ENCODE measurements around the gene KDM4B. TPM values are rescaled to one million over a fixed set of nuclear protein-coding genes. Genes with fewer than 3 reads are reported as not detected.
"Not testable (repeated sequence)": the region's sequence is repeated elsewhere in the genome, so short reads cannot be mapped to it uniquely, and the experiment has no call there.

The KDM4B gene
- total RNA-seq, 4 donors from 2014 or later, result 14.0 to 39.9 (median 19.5) TPM

GRCh38 chr19:5189318-5189607, 220.3 kb downstream of the KDM4B start:
- 43 to 51% methylated on average over 6 of the region's 6 CpGs for WGBS, 2 donors
- intact Hi-C loops (cut with DNase I), result no loop called here
- H3K27ac ChIP-seq, result no peak overlapping the region
- no peak for DNase-seq
- no peaks in the 10 kb centered on the region for H3K36me3 ChIP-seq
- no peaks in the 10 kb centered on the region for H3K9me3 ChIP-seq
- no peak overlapping the region for H3K4me3 ChIP-seq
- no peaks in the 10 kb centered on the region for H3K4me1 ChIP-seq
- no peaks in the 10 kb centered on the region for H3K27me3 ChIP-seq
- TF ChIP-seq CTCF (IDR thresholded peaks at IDR 0.05) (no peak), POLR2A (IDR thresholded peaks at IDR 0.05) (no peak)

GRCh38 chr19:5191091-5191490, 222.2 kb downstream of the KDM4B start:
- TF ChIP-seq CTCF (IDR thresholded peaks at IDR 0.05) (no peak), POLR2A (IDR thresholded peaks at IDR 0.05) (no peak)
- Histone ChIP-seq H3K4me1 (no peaks in the 10 kb centered on the region), H3K27ac (no peak overlapping the region), H3K27me3 (no peaks in the 10 kb centered on the region), H3K9me3 (no peaks in the 10 kb centered on the region), H3K36me3 (no peaks in the 10 kb centered on the region), H3K4me3 (no peak overlapping the region)
- WGBS, 2 donors, result 82 to 85% methylated on average over 5 of the region's 5 CpGs
- intact Hi-C loops (cut with DNase I), result no loop called here
- no peak for DNase-seq

- DNase-seq, result no peak
- intact Hi-C loops (cut with DNase I), result no loop called here
- H3K4me3 ChIP-seq, result no peak overlapping the region
- TF ChIP-seq POLR2A (IDR thresholded peaks at IDR 0.05) (no peak), CTCF (IDR thresholded peaks at IDR 0.05) (no peak)
- H3K36me3 ChIP-seq, result no peaks in the 10 kb centered on the region
- H3K4me1 ChIP-seq, result no peaks in the 10 kb centered on the region
- WGBS, 2 donors, result 82 to 83% methylated on average over 2 to 4 of the region's 5 CpGs
- no peaks in the 10 kb centered on the region for H3K9me3 ChIP-seq
- H3K27ac ChIP-seq, result no peak overlapping the region
- no peaks in the 10 kb centered on the region for H3K27me3 ChIP-seq
Observed at GRCh38 chr19:5192568-5192967, 223.7 kb downstream of the KDM4B start.

DNA sequence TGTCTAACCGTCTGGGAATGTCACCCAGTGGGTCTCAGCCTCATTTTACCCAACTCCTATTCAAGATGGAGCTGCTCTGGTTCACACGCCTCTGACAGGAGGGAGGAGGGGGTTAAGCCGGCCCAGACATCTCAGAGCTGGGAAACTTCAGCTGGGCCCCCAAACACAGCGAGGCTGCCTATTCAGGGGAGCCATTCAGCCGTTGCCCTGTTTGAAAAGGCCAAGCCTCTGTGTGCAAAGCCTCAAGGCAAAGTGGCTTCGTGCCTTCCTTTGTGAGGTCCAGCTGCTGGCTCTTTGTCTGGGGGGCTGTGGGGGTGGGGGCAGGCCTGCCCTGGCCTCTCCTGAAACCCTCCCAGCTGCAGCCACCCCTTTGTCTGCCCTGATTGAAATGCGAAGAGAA, 224.3 kb downstream of the KDM4B start:
- TF ChIP-seq CTCF (IDR thresholded peaks at IDR 0.05) (no peak), POLR2A (IDR thresholded peaks at IDR 0.05) (no peak)
- H3K36me3 ChIP-seq, result no peaks in the 10 kb centered on the region
- DNase-seq, result no peak
- no peaks in the 10 kb centered on the region for H3K4me1 ChIP-seq
- no peaks in the 10 kb centered on the region for H3K9me3 ChIP-seq
- no peaks in the 10 kb centered on the region for H3K27me3 ChIP-seq
- WGBS, 2 donors, result 27 to 32% methylated on average over 5 to 7 of the region's 7 CpGs
- H3K27ac ChIP-seq, result no peak overlapping the region
- intact Hi-C loops (cut with DNase I), result no loop called here
- H3K4me3 ChIP-seq, result no peak overlapping the region

GRCh38 chr19:5194641-5195040, 225.7 kb downstream of the KDM4B start:
- DNase-seq, result no peak
- Histone ChIP-seq H3K9me3 (peaks cover 0 to 6% (median 0%) of the 10 kb centered on the region in 3 donors), H3K27me3 (no peaks in the 10 kb centered on the region), H3K36me3 (no peaks in the 10 kb centered on the region), H3K4me1 (no peaks in the 10 kb centered on the region), H3K4me3 (no peak overlapping the region), H3K27ac (no peak overlapping the region)
- 90 to 91% methylated on average over 4 of the region's 4 CpGs for WGBS, 2 donors
- TF ChIP-seq POLR2A (IDR thresholded peaks at IDR 0.05) (no peak), CTCF (IDR thresholded peaks at IDR 0.05) (no peak)
- intact Hi-C loops (cut with DNase I), result no loop called here

DNA sequence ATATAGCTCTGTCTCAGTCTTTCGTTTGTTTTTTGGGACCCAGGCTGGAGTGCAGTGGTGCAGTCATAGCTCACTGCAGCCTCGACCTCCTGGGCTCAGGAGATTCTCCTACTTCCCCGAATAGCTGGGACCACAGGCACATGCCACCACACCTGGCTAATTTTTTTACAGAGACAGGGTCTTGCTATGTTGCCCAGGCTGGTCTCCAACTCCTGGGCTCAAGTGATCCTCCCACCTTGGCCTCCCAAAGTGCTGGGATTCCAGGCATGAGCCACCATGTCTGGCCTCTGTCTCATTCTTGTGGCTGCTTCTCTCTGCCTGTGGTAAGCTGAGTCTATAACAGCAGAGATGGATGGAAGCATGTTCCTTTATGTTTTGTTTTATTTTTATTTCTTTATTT, 226.7 kb downstream of the KDM4B start:
- peaks cover 0 to 15% (median 6%) of the 10 kb centered on the region in 3 donors for H3K9me3 ChIP-seq
- H3K36me3 ChIP-seq; H3K4me1 ChIP-seq; intact Hi-C loops (cut with DNase I); H3K4me3 ChIP-seq; H3K27ac ChIP-seq; H3K27me3 ChIP-seq; DNase-seq: not testable (repeated sequence)
- WGBS, 2 donors, result 61 to 100% methylated on average over 2 of the region's 3 CpGs
